Colonic mucosa (tissue), 4 donors: ENCODE measurements around the gene PFKFB4. TPM values are rescaled to one million over a fixed set of nuclear protein-coding genes. Genes with fewer than 3 reads are reported as not detected.
A peak's percentile ranks its signal among the peaks of the same experiment; 100 is the strongest.

ENCODE experiments used
- DNase-seq: peaks from one replicate; pipeline ENCODE4 v3.0.0-alpha.2; 2020
- H3K27ac ChIP-seq: fragments of 200-600 bp; one replicate; pipeline ENCODE4 v1.8.0; 2021
- H3K27me3 ChIP-seq: fragments of 200-600 bp; one replicate; pipeline ENCODE4 v1.8.0; 2021
- H3K36me3 ChIP-seq: fragments of 200-600 bp; one replicate; pipeline ENCODE4 v1.8.0; 2021
- H3K4me1 ChIP-seq: fragments of 200-600 bp; one replicate; pipeline ENCODE4 v1.8.0; 2021; ENCODE audit warnings: mild to moderate bottlenecking
- H3K4me3 ChIP-seq: fragments of 200-600 bp; one replicate; pipeline ENCODE4 v1.8.0; 2021
- H3K9ac ChIP-seq, 2 donors: one replicate each; pipeline ENCODE4 v1.7.0; 2013; ENCODE audit warnings: control low read depth in 2 of 2, low read depth in 2 of 2, low read length in 2 of 2
- H3K9me3 ChIP-seq: fragments of 200-600 bp; one replicate; pipeline ENCODE4 v1.8.0; 2021
- CTCF ChIP-seq: fragments of 200-600 bp; IDR thresholded peaks from one replicate; pipeline ENCODE4 v1.8.0; 2022; ENCODE audit warnings: antibody characterized with exemption, mild to moderate bottlenecking
- intact Hi-C: fragments of 100-400 bp; cut with DNase I; formaldehyde crosslinking; loops from one replicate; pipeline ENCODE4 v1.14.1; 2022
- total RNA-seq, 2 donors: library from RNA; stranded (reverse); fragmentation: NEBNext Ultra II Directional in 1 of 2; extraction: Animal tissue kit (Norgen Biotek cat#: 25700) in 1 of 2; gene quantifications; one replicate each; pipeline ENCODE4 v1.2.1, GENCODE V29; 2021
- donor health status: healthy.
- donor health status: DM: no; HTN: no; CAD: no.
- donor health status: DM: no; HTN: no; CAD: no.

Gene PFKFB4
- total RNA-seq, 2 donors from 2014 or later: 8.1 to 51.0 TPM

GRCh38 chr3:48564022-48564421 lies 7.4 kb upstream of the PFKFB4 start:
- Histone ChIP-seq H3K36me3 (no peaks in the 10 kb centered on the region), H3K9me3 (no peaks in the 10 kb centered on the region), H3K4me1 (no peaks in the 10 kb centered on the region), H3K27me3 (no peaks in the 10 kb centered on the region), H3K9ac (no peak overlapping the region), H3K27ac (no peak overlapping the region), H3K4me3 (no peak overlapping the region)
- DNase-seq: peak; percentile 32
- intact Hi-C loops: no loop called here
- TF ChIP-seq CTCF: no peak

DNA sequence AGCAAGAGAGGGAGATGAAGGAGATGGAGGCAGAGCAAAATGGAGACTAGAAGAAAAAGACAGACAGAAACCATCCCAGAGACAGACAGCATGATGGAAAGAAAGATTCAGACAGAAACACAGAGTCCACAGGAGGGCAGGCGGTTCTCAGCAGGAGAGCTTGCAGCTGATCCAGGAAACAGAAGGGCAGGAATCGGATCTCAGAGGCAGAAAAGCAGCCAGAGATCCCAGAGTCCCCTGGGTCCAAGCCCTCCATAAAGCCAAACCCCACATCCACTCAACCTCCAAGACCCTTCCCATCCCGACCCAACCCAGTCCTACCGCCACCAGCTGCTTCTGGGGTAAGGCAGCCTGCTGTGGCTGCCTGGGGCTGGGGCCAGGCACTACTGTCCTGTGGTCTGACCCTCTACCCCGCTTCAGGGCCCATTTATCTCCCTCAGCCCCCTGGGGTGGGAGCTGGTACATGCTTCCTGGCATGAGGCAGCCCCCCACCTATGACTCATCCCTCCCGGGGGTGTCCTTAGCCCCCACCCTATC lies 6.8 kb upstream of the PFKFB4 start, which contains the start of gene UCN2:
UCN2 (minus strand) TSS at position 400 of the 537 bp plus-strand sequence. CDS start 657 bp downstream, outside the sequence.
- H3K9ac ChIP-seq: no peak within 1 kb of the TSS
- intact Hi-C loops: no loop called here
- no peak within 1 kb of the TSS for H3K27ac ChIP-seq

GRCh38 chr3:48562367-48563095 lies 5.9 kb upstream of the PFKFB4 start:
- Histone ChIP-seq H3K36me3 (no peaks in the 10 kb centered on the region), H3K9ac (no peak overlapping the region), H3K4me1 (peaks cover 6% of the 10 kb centered on the region), H3K27me3 (no peaks in the 10 kb centered on the region), H3K27ac (no peak overlapping the region), H3K4me3 (no peak overlapping the region), H3K9me3 (no peaks in the 10 kb centered on the region)
- no peak for DNase-seq
- no peak for TF ChIP-seq CTCF
- intact Hi-C loops: no loop called here

More for the DNA sequence above, 6.8 kb upstream of the PFKFB4 start, which contains the start of gene UCN2:
- Histone ChIP-seq H3K27me3 (no peaks in the 10 kb centered on the region), H3K4me1 (peaks cover 4% of the 10 kb centered on the region), H3K4me3 (no peak within 1 kb of the TSS), H3K36me3 (no peaks in the 10 kb centered on the region), H3K9me3 (no peaks in the 10 kb centered on the region)
- no peak for DNase-seq
- TF ChIP-seq CTCF: no peak

DNA sequence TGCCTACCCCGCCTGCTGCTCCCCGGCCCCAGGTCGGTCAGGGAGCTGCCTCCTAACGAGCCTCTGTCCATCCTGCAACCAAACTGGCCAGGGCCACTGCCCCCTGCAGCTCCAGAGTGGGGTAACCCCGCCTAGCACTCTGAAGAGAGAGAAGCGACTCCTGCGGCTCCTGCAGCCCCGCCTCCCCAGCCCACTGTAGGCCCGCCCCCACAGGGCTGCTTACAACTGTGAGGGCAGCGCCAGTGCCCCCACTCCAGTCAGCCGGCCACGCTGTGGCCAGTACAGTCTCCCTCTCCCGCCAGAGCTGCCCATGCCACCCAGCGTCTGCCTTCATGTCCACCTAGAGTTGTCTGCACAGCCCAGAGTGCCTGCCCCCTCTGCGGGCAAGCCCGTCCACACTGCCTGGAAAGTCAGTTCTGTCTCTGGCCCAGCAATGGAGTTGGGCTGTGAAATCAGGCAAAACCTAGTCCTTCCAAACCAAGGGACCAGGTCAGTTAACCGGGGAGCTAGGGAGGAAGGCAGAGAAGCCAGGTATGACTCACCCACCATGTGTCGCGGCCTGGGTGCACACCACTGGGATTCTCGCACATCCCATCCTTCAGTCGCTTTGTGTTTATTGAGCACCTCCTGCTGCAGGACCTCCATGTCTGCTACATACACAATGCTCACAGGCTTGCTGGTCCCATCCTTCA lies 4.6 kb upstream of the PFKFB4 start:
- Histone ChIP-seq H3K36me3 (no peaks in the 10 kb centered on the region), H3K27me3 (no peaks in the 10 kb centered on the region), H3K27ac (no peak overlapping the region), H3K4me1 (peaks cover 10% of the 10 kb centered on the region), H3K9me3 (no peaks in the 10 kb centered on the region), H3K9ac (peak overlapping the region; percentile 26 to 50), H3K4me3 (no peak overlapping the region)
- intact Hi-C loops: no loop called here
- TF ChIP-seq CTCF: no peak
- DNase-seq: peak; percentile 38

DNA sequence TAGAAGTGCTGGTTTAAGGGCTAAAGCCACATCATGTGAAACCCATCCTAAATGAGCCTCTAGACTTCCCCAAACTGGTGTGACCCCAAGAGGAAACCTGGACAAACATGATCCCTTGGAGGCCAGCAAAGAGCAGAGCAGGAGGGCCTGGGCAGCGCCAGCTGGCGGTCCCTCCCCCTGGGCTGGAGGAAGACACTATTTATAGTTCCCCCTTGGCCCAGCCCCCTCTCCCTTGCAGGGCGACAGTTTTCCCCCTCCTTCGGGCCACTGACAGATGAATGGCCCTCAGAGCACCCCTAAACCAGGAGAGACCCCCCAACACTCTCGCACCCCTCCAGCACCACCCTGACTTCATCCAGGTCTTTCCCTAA lies 4.0 kb upstream of the PFKFB4 start:
- no peak for DNase-seq
- intact Hi-C loops: no loop called here
- H3K27me3 ChIP-seq: no peaks in the 10 kb centered on the region

More for the DNA sequence above, 4.0 kb upstream of the PFKFB4 start:
- no peak overlapping the region for H3K4me3 ChIP-seq
- H3K27ac ChIP-seq: no peak overlapping the region
- TF ChIP-seq CTCF: no peak
- H3K9me3 ChIP-seq: no peaks in the 10 kb centered on the region
- H3K4me1 ChIP-seq: peaks cover 10% of the 10 kb centered on the region
- H3K36me3 ChIP-seq: no peaks in the 10 kb centered on the region
- peak overlapping the region; percentile 26 to 50 for H3K9ac ChIP-seq
